GM18873 (cell line): Measurements from ENCODE around the gene VPS26C.

Experiments used
- ATAC-seq: cut with Tn5 transposase; IDR thresholded peaks from one replicate; pipeline ENCODE4 v1.9.1; 2021; ENCODE audit warnings: mild to moderate bottlenecking, moderate library complexity, moderate number of reproducible peaks; ENCODE audit not compliant: unreplicated experiment, low FRiP score

Gene VPS26C

DNA sequence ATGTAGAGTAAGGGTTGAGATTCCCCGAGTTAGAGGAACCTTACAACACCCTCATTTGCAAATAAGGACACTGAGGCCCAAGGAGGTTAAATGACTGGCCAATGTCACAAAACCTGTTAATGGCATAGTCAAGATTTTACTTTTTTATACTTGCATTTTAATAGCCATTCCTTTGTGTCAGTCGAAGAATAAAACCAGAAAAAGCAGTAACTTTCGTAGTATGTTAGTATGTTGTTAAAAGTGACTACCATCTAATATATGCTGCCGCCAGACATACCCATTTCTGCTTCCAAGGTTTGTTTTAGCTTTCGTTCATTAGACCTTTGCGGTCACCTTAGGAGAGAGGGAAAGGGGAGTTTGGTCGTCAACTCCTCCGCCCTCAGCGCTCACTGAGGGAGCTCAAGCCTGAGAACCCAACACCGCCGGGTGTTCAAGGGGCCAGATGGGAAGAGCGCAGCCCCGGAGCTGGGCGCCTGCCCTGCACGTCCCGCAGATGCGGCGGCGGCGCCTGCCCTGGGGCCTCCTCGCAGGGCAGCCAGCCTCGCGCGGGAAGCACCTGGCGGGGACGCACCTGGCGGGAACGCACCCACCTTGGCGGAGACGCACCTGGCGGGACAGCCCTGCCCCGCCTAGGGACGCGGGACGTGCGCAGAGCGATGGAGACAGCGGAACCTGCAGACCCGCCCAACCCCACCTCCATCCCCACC is 466 bp downstream of the VPS26C start:
- ATAC-seq = peak; percentile 2

DNA sequence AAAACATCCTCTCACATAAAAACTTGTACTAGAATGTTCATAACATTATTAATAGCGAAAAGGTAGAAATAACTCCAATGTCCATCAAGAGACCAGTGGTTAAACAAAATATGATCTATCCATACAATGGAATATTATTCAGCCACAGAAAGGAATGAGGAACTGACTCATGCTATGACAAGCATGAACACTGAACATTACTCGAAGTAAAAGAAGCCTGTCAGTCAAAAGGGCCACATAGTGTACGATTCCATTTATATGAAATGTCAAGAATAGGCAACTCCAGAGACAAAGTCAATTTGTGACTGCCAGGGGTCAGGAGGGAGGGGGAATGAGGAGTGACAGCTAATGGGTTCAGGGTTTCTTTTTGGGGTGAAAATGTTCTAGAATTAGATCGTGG is 2.3 kb downstream of the VPS26C start:
- ATAC-seq = no peak

DNA sequence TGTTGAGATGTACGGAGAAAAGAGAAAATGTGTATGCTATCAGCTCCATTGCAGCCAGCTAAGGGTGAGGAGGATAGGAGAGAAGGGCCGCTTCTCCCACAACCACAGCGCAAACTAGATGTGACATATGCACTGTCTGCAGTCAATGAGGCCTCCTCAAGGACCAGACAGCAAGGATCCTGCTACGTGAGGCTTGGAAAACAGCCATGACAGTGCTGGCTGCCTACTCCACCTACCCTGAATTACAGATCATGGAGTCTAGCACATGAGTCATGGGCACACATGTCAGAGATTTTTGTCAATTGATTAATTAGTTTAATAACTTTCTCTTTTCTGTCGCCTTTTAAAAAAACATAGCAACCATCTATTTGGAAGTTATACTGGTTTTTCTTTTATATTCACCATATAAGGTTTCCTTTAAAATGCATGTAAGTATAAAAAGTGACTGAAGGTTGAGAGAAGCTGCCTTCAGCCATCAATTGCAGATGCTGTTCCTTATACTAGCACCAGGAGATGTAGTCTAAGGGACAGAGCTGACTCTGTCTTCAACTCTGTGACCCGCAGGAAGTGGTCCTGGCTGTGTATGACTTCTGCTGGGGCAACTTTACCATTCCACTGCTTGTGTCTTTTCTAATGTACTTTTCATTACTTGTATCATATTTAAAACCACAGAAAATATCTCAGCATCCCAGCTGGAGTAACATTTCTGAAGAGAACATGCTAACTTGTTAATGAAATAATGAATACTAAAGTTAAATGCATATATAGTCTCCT is 3.1 kb downstream of the VPS26C start:
- no peak for ATAC-seq

DNA sequence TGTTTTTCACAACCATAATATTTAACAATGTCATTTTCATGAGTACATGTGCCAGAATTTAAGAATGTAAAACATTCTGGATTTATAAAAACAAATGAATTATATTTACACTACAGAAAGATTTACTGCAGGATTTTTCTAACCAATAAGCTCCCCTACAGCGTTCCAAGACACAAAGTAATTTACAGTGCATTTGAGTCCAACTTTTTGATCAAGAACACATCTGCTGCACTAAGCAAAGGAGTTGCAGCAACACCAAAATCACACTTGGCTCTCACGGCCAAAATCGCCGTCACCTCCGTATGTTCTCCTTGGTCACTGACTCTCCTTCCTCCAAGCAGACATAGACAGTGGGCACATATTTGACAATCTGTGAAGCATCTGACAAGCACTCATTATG is 7.7 kb downstream of the VPS26C start:
- ATAC-seq = no peak

DNA sequence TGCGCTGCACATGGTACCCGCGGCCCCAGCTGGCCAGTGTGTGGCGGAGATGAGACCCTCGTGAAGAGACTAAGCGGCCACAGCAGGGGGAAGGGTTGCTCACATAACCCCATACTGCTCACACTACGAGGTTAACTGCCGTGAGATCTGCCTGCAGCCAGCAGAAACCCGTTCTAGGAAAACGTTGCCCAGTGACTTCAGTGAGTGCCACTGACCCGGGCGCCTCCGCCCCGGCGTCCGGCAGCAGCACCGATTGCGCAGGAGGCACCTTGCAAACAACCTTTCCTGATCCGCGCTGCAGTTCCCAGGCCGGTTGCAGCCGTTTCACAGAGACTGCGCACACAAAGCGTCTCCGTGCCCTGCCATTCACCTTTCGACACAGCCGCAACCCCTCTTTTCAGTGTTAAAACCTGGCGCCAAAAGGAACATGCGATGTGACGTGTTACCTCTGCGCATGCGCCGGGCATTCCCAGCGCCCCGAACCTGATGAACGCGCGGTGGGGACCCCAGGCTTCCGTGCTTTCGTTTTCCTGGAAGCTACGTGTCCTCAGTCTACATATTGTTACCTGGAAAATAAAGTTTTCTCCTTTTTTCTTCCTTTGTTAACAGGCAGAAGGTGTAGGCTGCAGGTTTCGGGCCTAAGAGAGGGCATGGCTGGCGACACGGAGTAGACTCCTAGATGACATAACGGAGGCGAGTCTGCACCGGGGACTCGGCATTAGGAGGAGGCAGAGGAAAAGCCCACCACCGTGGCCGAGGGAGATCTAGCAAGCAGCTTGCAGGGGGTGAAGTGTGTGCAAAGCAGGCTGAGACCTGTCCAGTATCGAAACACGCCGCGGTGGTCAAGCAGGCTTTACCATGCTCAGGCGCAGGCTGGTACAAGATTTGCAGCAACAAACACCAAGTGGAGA is 8.9 kb downstream of the VPS26C start:
- peak; percentile 62 for ATAC-seq

DNA sequence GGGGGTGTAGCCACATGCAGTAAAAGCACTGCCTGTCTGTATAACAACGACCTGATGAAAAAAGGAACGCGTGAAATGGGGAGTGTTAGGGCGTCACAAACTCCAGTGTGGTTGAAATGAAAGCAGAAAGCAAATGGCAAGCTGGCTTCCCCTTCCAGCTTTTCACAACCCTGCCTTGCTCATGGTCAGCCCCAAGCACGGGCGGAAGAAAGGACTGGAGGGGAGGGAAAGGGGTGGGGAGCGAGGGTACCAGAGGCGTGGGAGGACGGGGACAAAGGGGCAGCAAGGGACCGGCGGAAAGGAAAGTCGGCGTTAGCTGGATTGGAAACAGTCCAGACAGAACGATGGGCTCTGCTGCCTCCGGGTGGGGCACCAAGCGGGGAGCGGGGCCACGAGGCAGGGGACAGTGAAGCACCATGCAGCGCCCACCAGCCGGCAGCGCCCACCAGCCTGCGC is 9.6 kb downstream of the VPS26C start:
- ATAC-seq = peak; percentile 31

DNA sequence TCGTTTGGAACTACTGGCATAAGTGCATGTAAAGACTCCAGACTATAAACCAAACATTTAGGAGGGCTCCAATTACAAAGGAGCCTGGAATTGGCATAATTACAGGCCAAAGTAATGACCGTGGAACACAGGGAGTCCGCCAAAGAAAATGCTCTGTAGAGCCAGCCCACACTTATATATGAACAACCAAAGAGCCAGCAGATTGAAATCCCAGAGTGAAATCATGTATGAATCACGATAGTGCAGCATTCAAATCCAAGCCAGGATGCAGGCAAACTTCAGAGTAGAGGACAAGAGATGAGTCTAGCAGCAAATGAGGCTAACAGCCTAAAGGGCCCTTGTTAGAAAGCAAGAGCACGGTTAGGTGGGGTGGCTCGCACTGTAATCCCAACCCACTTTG is 13.1 kb downstream of the VPS26C start:
- no peak for ATAC-seq

DNA sequence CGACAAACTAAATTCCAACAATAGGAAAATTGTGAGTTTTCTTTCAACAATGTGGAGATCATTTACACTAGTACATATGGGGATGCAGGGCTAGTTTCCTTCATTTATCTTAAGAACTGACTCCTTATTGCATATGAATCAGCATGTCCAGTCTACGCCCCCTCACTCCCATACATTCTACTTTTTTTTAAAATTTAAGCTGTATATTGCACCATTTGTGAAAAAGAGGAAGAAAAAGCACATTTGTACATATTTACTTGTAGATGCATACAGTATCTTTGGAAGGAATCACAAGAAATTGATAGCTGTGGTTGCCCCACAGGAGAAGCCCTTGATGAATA is 15.9 kb downstream of the VPS26C start:
- no peak for ATAC-seq

DNA sequence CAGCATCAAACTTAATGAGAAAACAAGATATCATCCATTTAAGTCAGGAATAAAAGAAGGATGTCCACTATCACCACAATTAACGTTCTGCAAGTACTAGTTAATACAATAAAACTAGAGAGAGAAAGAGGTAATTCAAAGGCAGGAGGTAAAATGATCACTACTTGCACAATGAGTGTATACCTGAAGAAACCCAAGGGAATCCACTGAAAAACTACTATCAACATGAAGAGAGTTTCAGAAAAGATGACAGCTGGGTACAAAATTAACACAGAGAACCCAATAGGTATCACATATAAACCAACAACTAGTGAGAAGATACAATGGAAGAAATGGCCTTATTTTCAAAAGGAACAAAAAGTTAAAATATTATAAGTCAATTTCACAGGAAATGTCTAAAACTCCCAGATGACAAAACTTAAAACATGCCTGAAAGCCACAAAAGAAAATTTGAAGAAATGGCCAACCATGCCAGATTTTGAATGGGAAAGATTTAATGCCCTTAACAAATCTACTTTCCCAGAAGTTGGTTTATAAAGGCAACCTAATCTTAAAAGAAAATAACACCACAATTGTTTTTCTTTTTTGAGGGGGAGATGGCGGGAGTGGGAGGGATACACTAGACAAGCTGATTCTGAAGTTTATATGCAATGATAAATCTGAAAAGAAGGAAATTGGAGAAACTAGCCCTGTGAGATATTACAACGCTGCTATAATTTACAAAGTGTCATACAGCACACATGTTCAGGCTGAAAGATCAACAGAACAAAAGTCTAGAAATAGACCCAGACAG is 17.8 kb downstream of the VPS26C start:
- no peak for ATAC-seq

DNA sequence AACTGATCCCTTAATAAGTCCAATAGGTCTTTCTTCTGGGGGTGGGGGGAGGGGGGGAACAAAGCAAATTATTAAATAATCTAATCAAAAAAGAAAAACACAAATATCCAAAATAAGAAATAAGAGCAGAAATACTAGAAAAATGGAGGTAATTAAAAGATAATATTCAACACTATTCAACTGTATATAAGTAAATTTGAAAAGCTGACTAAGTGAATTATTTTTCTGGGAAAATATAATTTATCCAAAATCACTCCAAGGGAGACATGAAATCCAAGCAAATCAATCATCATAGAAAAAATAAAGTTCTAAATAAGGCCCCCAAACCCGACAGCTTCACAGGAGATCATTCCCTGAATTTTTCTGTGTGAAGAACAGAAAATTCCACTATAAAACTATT is 18.8 kb downstream of the VPS26C start:
- no peak for ATAC-seq

DNA sequence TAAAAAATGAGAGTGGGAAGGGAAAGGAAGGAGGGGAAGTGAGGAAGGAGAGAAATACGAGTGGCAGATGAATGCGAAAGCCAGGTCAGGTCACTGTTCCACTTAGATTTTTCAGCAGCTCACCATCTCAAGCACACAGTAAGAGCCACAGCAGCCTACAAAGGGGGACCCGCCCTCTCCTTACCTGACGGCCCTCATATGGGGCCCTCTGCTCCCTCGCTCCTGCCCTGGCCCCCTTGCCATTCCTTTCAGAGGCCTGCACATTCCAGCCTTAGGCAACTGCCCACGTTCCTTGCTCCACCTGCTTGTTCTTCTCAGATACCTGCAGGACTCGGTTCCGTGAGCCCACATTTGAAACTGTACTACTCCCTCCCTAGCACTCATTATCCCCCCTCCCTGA is 22.0 kb downstream of the VPS26C start:
- no peak for ATAC-seq

DNA sequence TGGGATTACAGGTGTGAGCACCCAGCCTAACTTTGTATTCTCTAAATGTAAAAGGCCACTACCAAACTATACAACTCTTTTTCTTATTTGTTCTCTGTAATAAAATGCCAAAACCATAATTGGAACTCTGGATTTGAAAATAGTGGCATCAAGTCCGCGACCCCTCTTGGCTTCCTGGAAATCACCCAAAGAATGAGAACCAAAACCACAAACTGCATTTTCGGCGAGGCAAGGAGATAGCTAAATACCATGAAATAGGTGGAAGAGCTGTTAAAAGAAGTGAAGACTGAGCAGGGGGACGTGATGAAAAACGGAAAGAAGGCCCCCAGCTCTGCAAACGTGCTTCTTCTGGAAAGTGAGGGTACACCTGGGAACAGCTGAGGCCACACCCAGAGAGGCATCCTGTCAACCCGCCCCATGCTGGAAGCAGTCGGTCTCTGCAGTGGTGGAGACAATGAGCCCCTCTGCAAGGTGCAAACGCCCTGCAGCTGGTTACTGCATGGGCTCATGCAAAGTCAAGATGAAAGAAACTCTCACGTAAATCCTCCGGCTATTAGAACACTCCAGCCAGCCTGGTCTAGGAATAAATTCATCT is 22.5 kb downstream of the VPS26C start:
- ATAC-seq = no peak

DNA sequence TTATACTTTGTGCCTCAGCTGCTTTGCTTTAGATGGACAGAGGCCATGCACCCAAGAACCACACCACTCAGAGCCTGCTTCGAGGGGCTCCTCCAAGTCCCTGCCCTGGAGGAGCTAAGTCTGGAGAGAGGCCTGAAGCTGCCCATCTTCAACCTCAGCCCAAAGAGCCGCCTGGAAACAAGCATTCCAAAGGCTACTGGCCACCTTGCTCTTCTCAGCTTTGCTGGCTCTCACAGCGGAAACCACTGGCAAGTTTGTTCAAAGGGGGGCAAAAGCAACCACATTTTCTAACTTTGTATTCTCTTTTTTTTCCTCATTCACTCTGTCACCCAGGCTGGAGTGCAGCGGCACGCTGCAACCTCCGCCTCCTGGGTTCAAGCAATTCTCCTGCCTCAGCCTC is 23.2 kb downstream of the VPS26C start:
- no peak for ATAC-seq

DNA sequence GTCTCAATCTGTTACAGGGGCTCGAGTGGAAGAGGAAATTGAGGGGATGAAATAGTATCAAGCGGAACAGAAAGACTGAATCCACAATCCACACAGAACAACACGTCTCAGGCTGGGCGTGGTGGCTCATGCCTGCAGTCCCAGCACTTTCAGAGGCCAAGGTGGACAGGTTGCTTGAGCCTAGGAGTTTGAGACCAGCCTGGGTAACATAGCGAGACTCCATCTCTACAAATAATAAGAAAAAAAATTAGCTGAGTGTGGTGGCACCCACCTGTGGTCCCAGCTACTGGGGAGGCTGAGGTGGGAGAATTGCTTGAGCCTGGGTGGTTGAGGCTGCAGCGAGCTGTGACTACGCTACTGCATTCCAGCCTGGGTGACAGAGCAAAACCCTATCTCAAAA is 25.7 kb downstream of the VPS26C start:
- no peak for ATAC-seq

DNA sequence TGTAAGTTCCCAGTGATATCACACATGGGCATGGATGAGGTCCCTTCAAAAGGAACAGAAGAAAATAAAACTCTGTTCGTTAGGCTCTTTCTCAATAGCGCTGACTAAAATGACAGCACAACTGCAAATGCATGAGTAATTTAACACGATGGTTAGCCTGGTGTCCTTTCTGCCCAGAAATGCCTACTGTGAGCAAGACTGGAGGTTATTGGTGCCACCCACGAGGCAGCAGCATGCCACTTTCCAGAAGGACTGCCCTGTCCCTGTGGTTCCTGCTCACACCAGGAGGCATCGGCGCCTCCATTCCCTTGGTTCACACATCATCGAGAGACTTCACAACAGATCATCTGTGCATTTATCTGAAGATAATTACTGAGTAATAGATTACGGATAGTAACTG is 26.2 kb downstream of the VPS26C start:
- ATAC-seq = no peak

DNA sequence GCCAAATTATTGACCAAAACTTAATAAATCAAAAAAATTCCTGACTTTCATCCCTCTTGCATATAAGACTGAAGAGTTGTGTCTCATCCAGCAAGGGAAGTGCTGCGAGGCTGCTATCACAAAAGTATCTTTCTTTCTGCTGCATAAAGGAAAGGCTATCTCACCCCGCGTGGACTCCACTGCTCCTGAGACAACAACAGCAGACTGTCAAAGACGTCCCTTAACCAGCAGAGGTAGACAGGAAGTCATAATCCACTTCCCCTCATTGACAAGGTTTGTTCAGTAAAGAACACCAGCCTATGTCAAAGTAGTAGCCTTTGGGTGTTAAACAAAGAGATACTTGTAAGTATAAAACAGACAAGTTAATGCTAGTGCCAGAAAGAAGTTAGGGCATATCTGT is 29.4 kb downstream of the VPS26C start:
- ATAC-seq = no peak

DNA sequence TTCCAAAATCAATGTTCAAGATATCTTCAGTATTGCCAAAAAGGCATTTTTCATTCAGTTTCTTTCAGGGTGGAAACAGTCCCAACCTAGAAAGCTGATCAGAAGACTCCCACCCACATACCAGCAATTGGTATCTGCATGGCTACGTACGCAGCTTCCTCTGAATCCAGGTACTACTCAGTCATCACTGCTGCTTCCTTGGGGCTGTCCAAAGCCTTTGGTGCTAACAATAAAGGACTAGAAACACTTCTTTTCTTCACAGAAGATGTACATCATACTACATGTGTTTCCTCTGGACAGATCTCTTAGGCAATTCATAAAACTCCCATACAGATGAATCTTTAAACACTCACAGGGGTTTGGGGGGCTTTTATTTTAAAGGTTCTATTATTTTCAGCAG is 29.8 kb downstream of the VPS26C start:
- no peak for ATAC-seq

DNA sequence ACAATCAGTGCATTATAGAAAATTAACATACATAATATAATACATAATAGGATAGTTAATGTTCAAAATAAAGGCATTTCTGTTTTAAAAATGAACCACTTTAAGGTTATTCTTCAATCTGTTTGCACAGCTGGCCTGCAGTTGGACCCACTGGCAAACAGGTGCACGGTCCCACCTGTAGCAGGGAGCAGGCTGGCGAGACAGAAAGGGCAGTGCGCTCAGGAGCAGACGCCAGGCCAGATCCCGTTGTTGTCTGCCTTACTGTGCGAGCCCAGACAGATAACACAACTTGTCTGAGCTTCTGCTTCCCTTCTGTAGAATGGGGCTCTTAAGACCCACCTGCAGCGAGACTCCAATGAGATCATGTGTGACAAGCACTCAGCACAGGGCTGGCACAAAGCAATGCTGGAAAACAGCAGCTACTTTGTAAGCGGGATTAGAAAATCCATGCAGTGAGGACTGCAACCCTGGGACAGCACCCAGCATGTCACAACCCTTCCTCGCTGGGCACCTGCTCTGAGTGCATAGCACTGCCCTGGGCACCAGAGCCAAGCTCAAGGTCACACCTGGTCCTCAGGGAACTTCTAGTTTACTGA is 33.5 kb downstream of the VPS26C start:
- ATAC-seq = no peak

DNA sequence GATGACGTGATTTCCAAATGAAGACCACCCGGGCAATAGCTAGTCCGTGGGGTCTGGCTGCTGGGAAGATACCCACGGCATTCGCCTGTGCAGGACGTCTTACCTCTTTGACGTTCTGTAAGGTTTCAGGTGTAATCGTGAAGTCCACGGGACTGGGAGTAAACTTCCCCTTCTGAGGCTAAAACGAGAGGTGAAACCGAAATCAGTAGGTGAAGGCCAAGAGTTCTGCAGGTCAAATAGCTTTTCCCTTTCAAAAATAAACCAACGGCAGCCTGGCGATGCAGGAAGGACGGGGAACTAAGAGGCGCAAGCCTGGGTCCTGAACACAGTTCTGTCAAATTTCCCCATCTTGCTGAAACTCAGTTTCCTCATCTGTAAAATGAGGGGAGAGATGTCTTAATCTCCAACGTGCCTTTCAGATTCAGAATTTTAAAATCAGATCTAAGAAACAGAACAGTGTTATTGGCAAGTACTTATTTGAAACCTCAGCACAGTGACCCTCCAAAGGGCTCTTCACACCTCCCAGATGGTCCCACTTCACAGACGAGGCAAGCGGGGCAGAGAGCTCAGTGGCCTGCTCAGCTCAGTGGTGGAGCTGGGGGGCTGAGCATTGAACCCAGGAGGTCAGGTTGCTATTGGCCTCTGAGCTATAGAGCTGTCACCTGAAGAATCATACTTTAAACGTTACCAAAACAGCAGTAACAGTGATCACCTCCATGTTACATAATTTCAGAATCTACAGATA is 34.7 kb downstream of the VPS26C start:
- no peak for ATAC-seq
